ENCODE results near the gene CAGE1.
"Not testable (repeated sequence)": the region's sequence is repeated elsewhere in the genome, so short reads cannot be mapped to it uniquely, and the experiment has no call there.

The CAGE1 gene

DNA sequence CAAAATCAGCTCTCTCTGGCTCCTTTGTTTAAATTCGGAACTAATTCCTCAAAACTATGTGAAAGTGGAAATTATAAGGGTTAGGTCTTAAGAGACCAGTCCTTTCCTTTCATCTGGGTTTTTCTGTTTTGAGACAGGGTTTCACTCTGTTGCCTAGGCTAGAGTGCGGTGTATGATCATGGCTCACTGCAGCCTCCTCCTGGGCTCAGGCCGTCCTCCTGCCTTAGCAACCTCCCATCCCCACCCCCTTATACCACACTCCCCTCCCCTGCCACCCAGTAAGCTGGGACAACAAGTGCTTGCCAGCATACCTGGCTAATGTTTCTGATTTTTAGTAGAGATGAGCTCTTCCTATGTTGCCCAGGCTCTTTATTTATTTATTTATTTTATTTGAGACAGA is 63.8 kb downstream of the CAGE1 start:
- H3K4me2 ChIP-seq (ENCODE audit: low read length), result no peak overlapping the region
- H3K27ac ChIP-seq, result no peak overlapping the region
- no peaks in the 10 kb centered on the region for H3K9me3 ChIP-seq (ENCODE audit: control insufficient read depth, low read length)
- H3K4me1 ChIP-seq, result no peaks in the 10 kb centered on the region
- H3K36me3 ChIP-seq (ENCODE audit: control insufficient read depth, insufficient read depth, low read length), result no peaks in the 10 kb centered on the region
- H2AFZ ChIP-seq, result no peak overlapping the region
- TF ChIP-seq, protein P1, sequence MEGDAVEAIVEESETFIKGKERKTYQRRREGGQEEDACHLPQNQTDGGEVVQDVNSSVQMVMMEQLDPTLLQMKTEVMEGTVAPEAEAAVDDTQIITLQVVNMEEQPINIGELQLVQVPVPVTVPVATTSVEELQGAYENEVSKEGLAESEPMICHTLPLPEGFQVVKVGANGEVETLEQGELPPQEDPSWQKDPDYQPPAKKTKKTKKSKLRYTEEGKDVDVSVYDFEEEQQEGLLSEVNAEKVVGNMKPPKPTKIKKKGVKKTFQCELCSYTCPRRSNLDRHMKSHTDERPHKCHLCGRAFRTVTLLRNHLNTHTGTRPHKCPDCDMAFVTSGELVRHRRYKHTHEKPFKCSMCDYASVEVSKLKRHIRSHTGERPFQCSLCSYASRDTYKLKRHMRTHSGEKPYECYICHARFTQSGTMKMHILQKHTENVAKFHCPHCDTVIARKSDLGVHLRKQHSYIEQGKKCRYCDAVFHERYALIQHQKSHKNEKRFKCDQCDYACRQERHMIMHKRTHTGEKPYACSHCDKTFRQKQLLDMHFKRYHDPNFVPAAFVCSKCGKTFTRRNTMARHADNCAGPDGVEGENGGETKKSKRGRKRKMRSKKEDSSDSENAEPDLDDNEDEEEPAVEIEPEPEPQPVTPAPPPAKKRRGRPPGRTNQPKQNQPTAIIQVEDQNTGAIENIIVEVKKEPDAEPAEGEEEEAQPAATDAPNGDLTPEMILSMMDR (IDR thresholded peaks at IDR 0.05), result no peak
- no peaks in the 10 kb centered on the region for H3K27me3 ChIP-seq (ENCODE audit: control insufficient read depth, insufficient read depth, low read length)
- no peak overlapping the region for H3K4me3 ChIP-seq (ENCODE audit: low read depth, low read length)
- no peak overlapping the region for H3K9ac ChIP-seq
- H3K79me2 ChIP-seq, result no peaks in the 10 kb centered on the region

DNA sequence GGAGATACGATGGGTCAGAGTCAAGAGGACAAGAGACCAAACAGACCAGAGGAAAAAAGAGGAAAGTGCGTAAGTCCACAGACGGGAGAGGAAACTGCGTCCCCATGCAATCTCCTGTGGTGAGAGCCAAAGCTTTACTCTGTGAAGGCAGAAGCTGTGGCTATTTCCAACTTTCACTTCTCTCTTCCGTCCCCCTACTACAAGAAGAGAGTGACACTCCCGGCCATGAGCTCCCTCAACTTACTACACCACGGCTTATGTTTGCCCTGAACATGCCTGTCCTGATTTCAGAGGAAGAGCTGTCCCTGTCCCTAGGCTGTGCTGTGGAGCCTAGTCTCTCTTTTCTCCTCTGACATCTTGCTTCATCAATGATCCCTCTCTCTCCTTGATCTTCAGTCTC is 65.0 kb downstream of the CAGE1 start:
- no peaks in the 10 kb centered on the region for H3K79me2 ChIP-seq
- no peaks in the 10 kb centered on the region for H3K4me1 ChIP-seq
- no peaks in the 10 kb centered on the region for H3K36me3 ChIP-seq (ENCODE audit: control insufficient read depth, insufficient read depth, low read length)
- no peak overlapping the region for H3K4me3 ChIP-seq (ENCODE audit: low read depth, low read length)
- H3K27ac ChIP-seq, result no peak overlapping the region
- H3K4me2 ChIP-seq (ENCODE audit: low read length), result no peak overlapping the region
- no peak overlapping the region for H3K9ac ChIP-seq
- no peak overlapping the region for H2AFZ ChIP-seq
- H3K27me3 ChIP-seq (ENCODE audit: control insufficient read depth, insufficient read depth, low read length), result no peaks in the 10 kb centered on the region
- TF ChIP-seq, protein P1 (IDR thresholded peaks at IDR 0.05), result no peak
- H3K9me3 ChIP-seq (ENCODE audit: control insufficient read depth, low read length), result no peaks in the 10 kb centered on the region

GRCh38 chr6:7323074-7323473 is 66.5 kb downstream of the CAGE1 start:
- H3K27ac ChIP-seq, result no peak overlapping the region
- H3K4me1 ChIP-seq, result no peaks in the 10 kb centered on the region

DNA sequence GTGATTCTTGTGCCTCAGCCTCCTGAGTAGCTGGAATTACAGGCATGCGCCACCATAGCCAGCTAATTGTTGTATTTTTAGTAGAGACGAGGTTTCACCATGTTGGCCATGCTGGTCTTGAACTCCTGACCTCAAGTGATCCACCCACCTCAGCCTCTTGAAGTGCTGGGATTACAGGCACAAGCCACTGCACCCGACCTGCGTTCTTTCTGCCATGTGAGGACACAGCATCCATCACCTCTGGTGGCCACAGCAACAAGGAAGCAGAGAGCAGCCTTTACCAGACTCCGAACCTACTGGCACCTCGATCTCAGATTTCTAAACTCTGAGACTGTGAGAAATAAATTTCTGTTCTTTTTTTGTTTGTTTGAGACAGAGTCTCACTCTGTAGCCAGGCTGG is 67.7 kb downstream of the CAGE1 start:
- H3K4me1 ChIP-seq; H3K36me3 ChIP-seq (ENCODE audit: control insufficient read depth, insufficient read depth, low read length); H3K4me3 ChIP-seq (ENCODE audit: low read depth, low read length); H3K79me2 ChIP-seq; H3K9ac ChIP-seq; H3K9me3 ChIP-seq (ENCODE audit: control insufficient read depth, low read length); H3K27ac ChIP-seq; H2AFZ ChIP-seq; H3K4me2 ChIP-seq (ENCODE audit: low read length); H3K27me3 ChIP-seq (ENCODE audit: control insufficient read depth, insufficient read depth, low read length): not testable (repeated sequence)

More at GRCh38 chr6:7323074-7323473, 66.5 kb downstream of the CAGE1 start:
- H3K27me3 ChIP-seq (ENCODE audit: control insufficient read depth, insufficient read depth, low read length), result no peaks in the 10 kb centered on the region
- no peaks in the 10 kb centered on the region for H3K79me2 ChIP-seq
- H3K9ac ChIP-seq, result no peak overlapping the region
- H3K36me3 ChIP-seq (ENCODE audit: control insufficient read depth, insufficient read depth, low read length), result no peaks in the 10 kb centered on the region
- no peak overlapping the region for H3K4me3 ChIP-seq (ENCODE audit: low read depth, low read length)
- H3K4me2 ChIP-seq (ENCODE audit: low read length), result no peak overlapping the region
- H3K9me3 ChIP-seq (ENCODE audit: control insufficient read depth, low read length), result no peaks in the 10 kb centered on the region
- TF ChIP-seq, protein P1 (IDR thresholded peaks at IDR 0.05), result no peak
- no peak overlapping the region for H2AFZ ChIP-seq

- not testable (repeated sequence) for H3K79me2 ChIP-seq; H3K4me1 ChIP-seq; H3K9ac ChIP-seq; H3K27me3 ChIP-seq (ENCODE audit: control insufficient read depth, insufficient read depth, low read length); H3K4me3 ChIP-seq (ENCODE audit: low read depth, low read length); H3K27ac ChIP-seq; H3K36me3 ChIP-seq (ENCODE audit: control insufficient read depth, insufficient read depth, low read length); H3K9me3 ChIP-seq (ENCODE audit: control insufficient read depth, low read length); H3K4me2 ChIP-seq (ENCODE audit: low read length); H2AFZ ChIP-seq
Measured at GRCh38 chr6:7319406-7319805, 70.1 kb downstream of the CAGE1 start.

DNA sequence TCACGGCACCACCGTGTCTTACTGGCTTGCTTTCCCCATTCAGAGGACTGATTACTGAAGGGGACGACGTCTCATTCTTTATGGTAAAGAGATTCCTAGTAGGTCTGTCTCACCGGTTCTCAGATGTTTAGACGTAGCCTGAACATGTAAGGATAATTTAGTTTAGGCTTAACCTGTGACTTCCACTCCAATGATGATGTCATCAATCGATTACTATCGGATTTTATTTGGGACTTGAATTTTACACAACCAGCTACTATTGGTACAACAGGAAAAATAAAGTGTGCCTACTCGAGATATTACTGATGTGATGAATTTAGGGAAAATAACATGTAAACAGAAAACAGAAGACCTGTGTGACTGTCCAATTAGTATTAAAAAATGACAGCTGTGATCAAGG is 72.0 kb downstream of the CAGE1 start:
- H3K27me3 ChIP-seq (ENCODE audit: control insufficient read depth, insufficient read depth, low read length), result no peaks in the 10 kb centered on the region
- no peak overlapping the region for H2AFZ ChIP-seq
- TF ChIP-seq, protein P1 (IDR thresholded peaks at IDR 0.05), result no peak
- no peak overlapping the region for H3K27ac ChIP-seq
- no peak overlapping the region for H3K4me2 ChIP-seq (ENCODE audit: low read length)
- H3K79me2 ChIP-seq, result no peaks in the 10 kb centered on the region
- no peaks in the 10 kb centered on the region for H3K9me3 ChIP-seq (ENCODE audit: control insufficient read depth, low read length)
- H3K9ac ChIP-seq, result no peak overlapping the region
- no peaks in the 10 kb centered on the region for H3K36me3 ChIP-seq (ENCODE audit: control insufficient read depth, insufficient read depth, low read length)
- H3K4me3 ChIP-seq (ENCODE audit: low read depth, low read length), result no peak overlapping the region
- H3K4me1 ChIP-seq, result no peaks in the 10 kb centered on the region
